Superior temporal gyrus (tissue), 1 donor: ENCODE data around the gene MAGT1.
A peak's percentile ranks its signal among the peaks of the same experiment; 100 is the strongest.
"Not testable (repeated sequence)": the region's sequence is repeated elsewhere in the genome, so short reads cannot be mapped to it uniquely, and the experiment has no call there.

Experiments
- DNase-seq: peaks from one replicate; pipeline ENCODE4 v3.0.0-alpha.2; 2016; ENCODE audit errors: extremely low spot score

Gene MAGT1

DNA sequence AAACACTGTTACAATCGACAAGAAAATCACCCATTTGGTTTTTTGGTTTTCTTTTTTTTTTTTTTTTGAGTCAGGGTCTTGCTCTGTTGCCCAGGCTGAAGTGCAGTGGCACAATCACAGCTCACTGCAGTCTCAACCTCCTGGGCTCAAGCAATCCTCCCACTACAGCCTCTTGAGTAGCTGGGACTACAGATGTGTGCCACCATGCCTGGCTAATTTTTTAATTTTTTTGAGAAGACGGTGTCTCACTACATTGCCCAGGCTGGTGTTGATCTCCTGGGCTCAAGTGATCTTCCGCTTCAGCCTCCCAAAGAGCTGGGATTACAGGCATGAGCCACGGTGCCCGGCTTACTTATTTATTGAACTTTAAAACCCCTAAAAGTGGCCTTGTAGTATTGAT lies 63.7 kb downstream of the MAGT1 start:
- not testable (repeated sequence) for DNase-seq

DNA sequence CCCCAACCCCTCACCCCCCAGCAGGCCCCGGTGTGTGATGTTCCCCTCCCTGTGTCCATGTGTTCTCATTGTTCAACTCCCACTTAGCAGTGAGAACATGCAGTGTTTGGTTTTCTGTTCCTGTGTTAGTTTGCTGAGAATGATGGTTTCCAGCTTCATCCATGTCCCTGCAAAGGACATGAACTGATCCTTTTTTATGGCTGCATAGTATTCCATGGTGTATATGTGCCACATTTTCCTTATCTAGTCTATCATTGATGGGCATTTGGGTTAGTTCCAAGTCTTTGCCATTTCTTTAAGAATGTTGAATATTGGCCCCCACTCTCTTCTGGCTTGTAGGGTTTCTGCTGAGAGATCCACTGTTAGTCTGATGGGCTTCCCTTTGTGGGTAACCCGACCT lies 73.2 kb downstream of the MAGT1 start:
- not testable (repeated sequence) for DNase-seq

DNA sequence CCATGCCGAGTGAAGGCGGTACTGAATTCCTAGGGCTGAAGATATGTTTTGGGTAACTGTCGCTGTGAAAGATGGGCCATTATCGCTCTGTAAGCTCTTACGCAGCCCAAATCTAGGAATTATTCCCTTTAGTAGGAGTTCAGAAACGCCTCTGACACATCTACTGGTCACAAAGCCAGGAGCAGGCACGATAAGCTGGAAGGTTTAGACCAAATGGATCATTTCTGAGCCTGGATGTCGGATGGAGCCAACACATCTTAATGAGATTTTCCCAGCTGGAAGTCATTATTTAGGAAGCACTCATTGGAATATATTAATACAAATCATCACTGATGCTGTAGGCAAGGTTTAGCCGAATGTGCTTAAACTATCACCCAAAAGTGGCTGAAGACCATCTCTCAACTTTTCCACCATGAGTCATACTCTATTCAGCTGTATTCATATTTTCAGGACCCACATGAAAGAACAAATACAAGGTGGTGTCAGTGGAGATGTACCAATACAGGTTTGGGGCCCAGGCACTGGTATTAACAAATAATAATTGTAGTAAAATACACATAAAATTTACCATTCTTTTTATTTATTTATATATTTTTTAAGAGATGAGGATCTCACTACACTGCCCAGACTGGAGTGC lies 75.0 kb downstream of the MAGT1 start:
- no peak for DNase-seq

DNA sequence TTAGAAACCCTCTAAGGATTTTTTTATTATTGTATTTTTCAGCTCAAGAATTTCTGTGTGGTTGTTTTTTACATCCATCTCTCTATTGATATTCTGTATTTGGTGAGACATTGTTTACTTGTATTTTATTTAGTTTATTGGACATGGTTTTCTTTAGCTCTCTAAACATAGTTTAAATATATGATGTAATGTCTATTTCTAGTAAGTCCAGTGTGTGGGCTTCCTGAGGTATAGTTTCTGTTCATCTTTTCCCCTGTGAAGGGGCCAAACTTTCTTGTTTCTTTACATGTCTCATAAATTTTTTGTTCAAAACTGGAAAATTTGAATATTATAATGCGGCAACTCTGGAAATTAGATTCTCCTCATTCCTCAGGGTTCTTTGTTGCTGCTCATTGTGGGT lies 81.0 kb downstream of the MAGT1 start:
- no peak for DNase-seq

DNA sequence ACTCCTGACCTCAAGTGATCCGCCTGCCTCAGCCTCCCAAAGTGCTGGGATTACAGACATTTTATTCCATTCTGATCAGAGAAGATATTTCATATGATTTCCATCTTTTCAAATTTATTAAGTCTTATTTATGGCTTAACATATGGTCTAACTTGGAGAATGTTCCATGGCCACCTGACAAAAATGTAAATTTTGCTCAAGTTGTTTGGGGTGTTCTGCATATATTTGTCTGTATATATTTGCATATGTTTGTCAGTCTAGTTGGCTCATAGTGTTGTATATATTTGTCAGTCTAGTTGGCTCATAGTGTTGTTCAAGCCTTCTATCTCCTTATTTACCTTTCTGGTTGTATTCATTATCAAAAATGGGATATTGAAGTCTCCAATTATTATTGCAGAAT lies 93.0 kb downstream of the MAGT1 start:
- no peak for DNase-seq

DNA sequence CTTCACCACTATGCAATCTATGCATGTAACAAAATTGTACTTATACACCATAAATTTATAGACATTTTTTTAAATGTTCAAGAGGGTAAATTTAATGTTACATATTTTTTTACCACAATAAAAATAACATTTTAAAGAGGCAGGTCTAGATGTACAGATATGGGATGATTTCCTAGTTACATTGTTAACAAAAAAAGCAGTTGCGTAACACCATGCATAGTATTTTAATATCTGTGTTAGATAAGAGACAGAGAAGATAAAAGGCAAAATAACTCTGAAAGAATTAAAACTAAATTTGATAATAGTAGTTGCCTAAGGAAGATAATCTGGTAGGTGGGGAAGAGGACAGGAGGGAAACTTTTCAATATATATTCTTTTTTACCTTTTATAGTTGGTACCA lies 100.1 kb downstream of the MAGT1 start:
- DNase-seq: no peak

DNA sequence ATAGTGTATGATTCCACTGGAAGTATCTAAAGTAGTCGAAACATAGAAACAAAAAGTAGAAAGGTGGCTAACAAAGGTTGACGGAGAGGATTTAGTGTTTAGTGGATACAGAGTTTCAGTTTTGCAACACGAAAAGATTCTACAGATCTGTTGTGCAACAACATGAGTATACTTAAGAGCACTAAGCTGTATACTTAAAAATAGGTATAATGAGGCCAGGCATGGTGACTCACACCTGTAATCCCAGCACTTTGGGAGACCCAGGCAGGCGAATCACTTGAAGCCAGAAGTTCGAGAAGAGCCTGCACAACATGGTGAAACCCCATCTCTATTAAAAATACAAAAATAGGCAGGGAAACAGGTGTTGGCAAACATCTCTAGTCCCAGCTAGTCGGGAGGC lies 101.3 kb downstream of the MAGT1 start:
- DNase-seq: no peak

DNA sequence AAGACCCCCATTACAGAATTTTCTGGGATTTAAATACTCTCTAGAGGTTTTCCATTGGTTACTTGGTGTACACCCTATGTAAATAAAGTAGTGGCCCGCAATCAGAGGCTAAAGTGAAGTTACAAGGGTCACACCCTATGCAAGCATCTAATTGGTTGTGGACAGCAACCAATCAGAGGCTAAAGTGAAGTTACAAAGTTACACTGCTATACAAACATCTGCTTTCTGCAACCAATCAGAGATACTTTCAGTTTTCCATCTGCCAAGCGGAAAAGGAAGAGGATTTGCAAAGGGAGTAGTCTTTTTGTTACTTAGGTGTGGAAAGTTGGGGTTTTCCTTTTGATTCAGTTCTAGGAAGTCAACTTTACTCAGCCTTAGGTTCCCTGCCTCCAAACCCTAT lies 107.2 kb downstream of the MAGT1 start:
- peak; percentile 17 for DNase-seq

DNA sequence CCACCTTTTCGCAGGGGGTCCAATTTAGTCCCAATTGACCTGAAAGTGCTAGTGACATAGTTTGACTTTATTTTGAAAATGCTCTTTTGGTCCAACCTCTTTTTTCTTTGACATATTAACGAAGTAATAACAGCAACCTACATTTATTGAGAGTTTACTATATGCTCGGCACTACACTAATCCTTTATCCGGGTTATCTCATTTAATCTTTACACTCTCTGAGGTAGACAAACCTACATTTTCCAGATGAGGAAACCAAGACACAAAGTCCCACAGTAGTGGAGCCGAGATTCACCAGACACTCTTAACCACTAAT lies 108.9 kb downstream of the MAGT1 start:
- no peak for DNase-seq

DNA sequence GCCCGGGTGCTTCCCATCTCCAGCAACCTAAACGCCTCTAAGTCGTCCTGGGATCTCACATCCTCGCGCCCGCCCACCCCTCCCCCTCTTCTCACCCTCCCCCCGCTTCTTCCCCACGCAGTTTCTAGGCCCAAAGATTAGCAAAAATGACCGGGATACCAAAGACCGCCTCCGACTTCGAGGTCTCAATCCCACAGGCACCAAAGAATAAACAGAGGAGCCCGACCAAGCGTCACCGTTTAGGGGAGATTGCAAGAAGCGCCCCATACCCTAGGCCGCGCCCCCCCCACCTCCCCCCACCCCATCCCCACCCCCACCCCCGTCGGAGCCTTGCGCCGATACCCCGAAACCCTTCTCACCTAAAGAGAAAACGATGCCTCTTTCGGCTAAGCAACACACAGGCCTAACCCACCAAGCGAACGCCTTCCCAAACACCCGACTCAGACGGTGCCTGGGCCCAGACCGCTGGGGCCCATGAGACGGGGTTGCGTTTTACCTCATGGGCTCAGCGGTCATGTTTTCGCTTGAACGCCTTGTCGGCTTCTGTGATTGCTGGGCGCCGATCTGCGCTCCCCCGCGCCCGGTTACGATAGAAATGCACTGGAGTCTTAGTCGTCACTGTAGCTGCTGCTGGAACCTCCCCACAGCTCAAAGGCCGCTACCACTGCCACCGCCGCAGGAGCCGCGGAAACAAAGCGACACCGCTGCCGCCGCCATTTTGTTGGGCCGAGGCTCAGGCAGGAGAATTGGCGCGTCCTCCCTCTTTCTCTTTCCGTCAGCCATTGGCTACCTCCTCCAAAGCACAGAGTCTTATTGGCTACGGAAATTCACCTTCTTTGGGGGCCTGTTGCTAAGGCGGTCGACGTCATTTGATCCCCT lies 109.5 kb downstream of the MAGT1 start, which contains the start of gene ATRX:
TSS of gene ATRX (minus strand) at position 731 of the 879 bp plus-strand sequence. CDS start at position 516, 215 bp downstream.
- peak; percentile 80 for DNase-seq

DNA sequence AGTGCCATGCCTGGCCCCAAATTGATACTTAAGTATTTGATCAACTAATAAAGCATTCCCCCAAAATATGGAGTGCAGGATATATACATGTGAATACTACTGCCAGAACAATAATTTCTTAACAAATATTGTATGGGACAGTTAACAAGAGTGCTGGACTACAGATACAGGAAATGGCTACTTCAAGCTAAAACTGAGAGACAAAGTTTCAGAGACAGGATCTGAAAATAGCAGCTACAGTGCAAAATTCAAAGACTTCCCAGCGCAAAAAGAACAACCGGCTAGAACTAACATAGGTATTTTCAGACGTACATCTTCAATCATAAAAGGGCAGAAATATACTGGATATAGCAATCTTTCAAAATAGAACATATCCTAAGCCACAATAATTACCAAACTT lies 115.5 kb downstream of the MAGT1 start:
- DNase-seq: no peak

DNA sequence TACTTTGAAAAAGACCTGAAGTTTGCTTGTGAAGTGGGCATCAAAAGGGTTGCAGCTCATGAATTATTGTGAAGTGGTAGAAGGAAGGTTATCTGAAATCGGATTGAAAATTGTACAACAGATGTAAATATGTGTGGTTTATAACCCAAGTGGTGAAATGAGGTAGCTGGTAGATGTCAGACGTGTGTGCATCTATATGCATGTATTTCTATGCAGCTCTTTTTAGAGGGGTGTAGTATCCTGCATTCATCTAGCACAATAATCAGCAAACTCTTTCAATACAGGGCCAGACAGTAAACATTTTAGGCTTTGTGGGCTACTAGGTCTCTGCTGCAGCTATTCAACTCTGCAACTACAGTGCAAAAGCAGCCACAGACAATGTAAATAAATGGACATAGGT lies 118.6 kb downstream of the MAGT1 start:
- DNase-seq: no peak
